Neural progenitor cell (in vitro differentiated cells): ENCODE data around the gene SMARCA1. TPM values are rescaled to one million over a fixed set of nuclear protein-coding genes. Genes with fewer than 3 reads are reported as not detected.

Experiments used
- DNase-seq: peaks from one replicate; pipeline ENCODE4 v3.0.0-alpha.2; 2016; ENCODE audit warnings: low spot score
- H2AFZ ChIP-seq: fragments of 200-600 bp; sonication (generic); replicated peaks from 2 replicates; pipeline ENCODE4 v1.6.1; 2016; ENCODE audit warnings: antibody characterized with exemption
- H3F3A ChIP-seq: fragments of 200-600 bp; sonication (generic); 2 replicates; pipeline ENCODE4 v1.6.1; 2016; ENCODE audit warnings: antibody characterized with exemption, low read depth
- H3K27ac ChIP-seq: fragments of 200-600 bp; sonication (generic); 2 replicates; pipeline ENCODE4 v1.5.1; 2016; ENCODE audit warnings: mild to moderate bottlenecking
- H3K27me3 ChIP-seq: fragments of 200-600 bp; sonication (generic); 2 replicates; pipeline ENCODE4 v1.6.1; 2016; ENCODE audit warnings: mild to moderate bottlenecking, moderate library complexity
- H3K36me3 ChIP-seq: fragments of 200-600 bp; sonication (generic); 2 replicates; pipeline ENCODE4 v1.5.1; 2016
- H3K4me1 ChIP-seq: fragments of 200-600 bp; sonication (generic); 2 replicates; pipeline ENCODE4 v1.6.1; 2016; ENCODE audit warnings: mixed run types
- H3K4me2 ChIP-seq: fragments of 200-600 bp; sonication (generic); 2 replicates; pipeline ENCODE4 v1.6.1; 2016
- H3K4me3 ChIP-seq: fragments of 200-600 bp; sonication (generic); 2 replicates; pipeline ENCODE4 v1.5.1; 2016
- H3K79me2 ChIP-seq: fragments of 200-600 bp; sonication (generic); 2 replicates; pipeline ENCODE4 v1.6.1; 2016; ENCODE audit warnings: low read depth
- H3K9ac ChIP-seq: fragments of 200-600 bp; sonication (generic); 2 replicates; pipeline ENCODE4 v1.6.1; 2016
- H3K9me3 ChIP-seq: fragments of 200-600 bp; sonication (generic); 2 replicates; pipeline ENCODE4 v1.5.1; 2016; ENCODE audit warnings: low read depth
- H4K20me1 ChIP-seq: fragments of 200-600 bp; sonication (generic); 2 replicates; pipeline ENCODE4 v1.6.1; 2016; ENCODE audit warnings: low read depth
- H3K27ac Mint-ChIP-seq: 3 replicates; pipeline ENCODE4 v1.8.0; 2021; ENCODE audit warnings: mixed read lengths
- H3K27me3 Mint-ChIP-seq: 2 replicates; pipeline ENCODE4 v1.8.0; 2022; ENCODE audit warnings: low read depth, mild to moderate bottlenecking, inconsistent platforms, moderate library complexity, mixed read lengths; ENCODE audit not compliant: insufficient read depth
- H3K36me3 Mint-ChIP-seq: 3 replicates; pipeline ENCODE4 v1.8.0; 2021; ENCODE audit warnings: mixed read lengths
- H3K4me1 Mint-ChIP-seq: 3 replicates; pipeline ENCODE4 v1.8.0; 2021; ENCODE audit warnings: mixed read lengths
- H3K4me3 Mint-ChIP-seq: 3 replicates; pipeline ENCODE4 v1.8.0; 2021; ENCODE audit warnings: mild to moderate bottlenecking, moderate library complexity, mixed read lengths
- H3K9me3 Mint-ChIP-seq: 3 replicates; pipeline ENCODE4 v1.8.0; 2020; ENCODE audit warnings: mixed read lengths
- EZH2 ChIP-seq: fragments of 200-600 bp; sonication (generic); IDR thresholded peaks from 2 replicates; pipeline ENCODE4 v1.6.1; 2017; ENCODE audit warnings: antibody characterized with exemption, mild to moderate bottlenecking, moderate library complexity
- EZH2phosphoT487 ChIP-seq: fragments of 200-600 bp; sonication (generic); IDR thresholded peaks from 2 replicates; pipeline ENCODE4 v1.6.1; 2017; ENCODE audit warnings: antibody characterized with exemption
- total RNA-seq: library from RNA; depleted of rRNA; stranded (reverse); fragments of >200 nt; gene quantifications from 2 replicates; pipeline ENCODE4 v1.2.3, GENCODE V29; 2015; ENCODE audit warnings: low replicate concordance
- TF ChIP-seq, protein P1 (sequence below): fragments of 200-600 bp; sonication (generic); IDR thresholded peaks from 2 replicates; pipeline ENCODE4 v1.5.1; 2017; ENCODE audit warnings: antibody characterized with exemption, mild to moderate bottlenecking

Gene SMARCA1
- total RNA-seq, 1 donor from 2014 or later: 149 TPM

DNA sequence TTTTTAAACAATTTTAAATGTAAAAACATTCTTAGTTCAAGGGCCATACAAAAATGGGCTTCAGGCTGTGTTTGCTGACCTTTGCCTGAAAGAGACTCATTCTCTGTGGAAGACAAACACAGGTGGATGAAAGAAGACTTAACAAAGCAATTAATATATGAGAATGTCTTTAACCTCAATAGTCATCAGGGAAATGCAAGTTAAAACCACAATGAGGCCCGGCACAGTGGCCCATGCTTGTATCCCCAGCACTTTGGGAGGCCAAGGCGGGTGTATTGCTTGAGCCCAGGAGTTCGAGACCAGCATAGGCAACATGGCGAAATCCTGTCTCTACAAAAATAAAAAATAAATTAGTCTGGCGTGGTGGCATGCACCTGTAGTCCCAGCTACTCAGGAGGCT lies 7.1 kb upstream of the SMARCA1 start:
- H3K9ac ChIP-seq: no peak overlapping the region
- Mint-ChIP-seq H3K4me3 (no peak overlapping the region), H3K27ac (no peak overlapping the region)

DNA sequence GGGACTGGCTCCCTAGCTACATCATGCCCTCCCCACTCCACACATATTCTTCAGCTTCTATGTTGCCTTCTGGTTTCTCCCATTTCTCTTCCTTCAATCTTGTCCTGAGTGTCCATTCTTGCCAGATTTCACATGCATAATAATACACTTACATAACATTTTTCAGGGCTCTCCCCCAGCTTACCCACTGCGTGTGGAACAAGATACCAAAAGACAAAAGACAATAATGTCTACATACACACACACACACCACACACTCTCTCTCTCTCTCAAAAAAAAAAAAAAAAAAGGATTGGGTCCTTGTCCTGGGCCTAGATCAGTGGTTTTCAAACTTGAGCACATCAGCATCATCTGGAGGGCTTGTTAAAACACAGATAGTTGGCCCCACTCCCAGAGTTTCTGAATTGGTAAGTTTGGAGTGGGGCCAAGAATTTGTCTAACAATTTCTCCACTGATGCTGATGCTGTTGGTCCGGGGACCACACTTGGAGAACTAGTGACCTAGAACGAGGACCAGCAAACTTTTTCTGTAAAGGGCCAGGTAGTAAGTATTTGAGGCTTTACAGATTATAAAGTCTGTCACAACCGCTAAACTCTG lies 6.5 kb upstream of the SMARCA1 start:
- H3K4me3 ChIP-seq: no peak overlapping the region
- no peak overlapping the region for H3K9ac ChIP-seq
- no peaks in the 10 kb centered on the region for H3K9me3 ChIP-seq
- no peak for DNase-seq
- H3K9me3 Mint-ChIP-seq: no peaks in the 10 kb centered on the region
- no peaks in the 10 kb centered on the region for H3K4me1 Mint-ChIP-seq
- no peaks in the 10 kb centered on the region for H3K4me1 ChIP-seq
- no peak overlapping the region for H3K4me2 ChIP-seq
- no peaks in the 10 kb centered on the region for H4K20me1 ChIP-seq
- no peak overlapping the region for H3K4me3 Mint-ChIP-seq
- no peak for TF ChIP-seq EZH2phosphoT487
- no peak for TF ChIP-seq EZH2
- TF ChIP-seq, protein P1, sequence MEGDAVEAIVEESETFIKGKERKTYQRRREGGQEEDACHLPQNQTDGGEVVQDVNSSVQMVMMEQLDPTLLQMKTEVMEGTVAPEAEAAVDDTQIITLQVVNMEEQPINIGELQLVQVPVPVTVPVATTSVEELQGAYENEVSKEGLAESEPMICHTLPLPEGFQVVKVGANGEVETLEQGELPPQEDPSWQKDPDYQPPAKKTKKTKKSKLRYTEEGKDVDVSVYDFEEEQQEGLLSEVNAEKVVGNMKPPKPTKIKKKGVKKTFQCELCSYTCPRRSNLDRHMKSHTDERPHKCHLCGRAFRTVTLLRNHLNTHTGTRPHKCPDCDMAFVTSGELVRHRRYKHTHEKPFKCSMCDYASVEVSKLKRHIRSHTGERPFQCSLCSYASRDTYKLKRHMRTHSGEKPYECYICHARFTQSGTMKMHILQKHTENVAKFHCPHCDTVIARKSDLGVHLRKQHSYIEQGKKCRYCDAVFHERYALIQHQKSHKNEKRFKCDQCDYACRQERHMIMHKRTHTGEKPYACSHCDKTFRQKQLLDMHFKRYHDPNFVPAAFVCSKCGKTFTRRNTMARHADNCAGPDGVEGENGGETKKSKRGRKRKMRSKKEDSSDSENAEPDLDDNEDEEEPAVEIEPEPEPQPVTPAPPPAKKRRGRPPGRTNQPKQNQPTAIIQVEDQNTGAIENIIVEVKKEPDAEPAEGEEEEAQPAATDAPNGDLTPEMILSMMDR: no peak
- H3K79me2 ChIP-seq: no peaks in the 10 kb centered on the region
- H3F3A ChIP-seq: no peaks in the 10 kb centered on the region
- no peaks in the 10 kb centered on the region for H3K36me3 Mint-ChIP-seq
- H3K27ac Mint-ChIP-seq: no peak overlapping the region
- peaks cover 3% of the 10 kb centered on the region for H3K27me3 Mint-ChIP-seq
- no peak overlapping the region for H2AFZ ChIP-seq
- no peaks in the 10 kb centered on the region for H3K36me3 ChIP-seq
- H3K27ac ChIP-seq: no peak overlapping the region
- H3K27me3 ChIP-seq: no peaks in the 10 kb centered on the region

More for the DNA sequence above, 7.1 kb upstream of the SMARCA1 start:
- Histone ChIP-seq H3K27ac (no peak overlapping the region), H2AFZ (no peak overlapping the region), H3F3A (no peaks in the 10 kb centered on the region), H3K4me3 (no peak overlapping the region), H3K79me2 (no peaks in the 10 kb centered on the region), H3K4me2 (no peak overlapping the region), H3K27me3 (no peaks in the 10 kb centered on the region), H3K4me1 (no peaks in the 10 kb centered on the region), H4K20me1 (no peaks in the 10 kb centered on the region), H3K9me3 (no peaks in the 10 kb centered on the region), H3K36me3 (no peaks in the 10 kb centered on the region)
- TF ChIP-seq EZH2phosphoT487 (no peak), EZH2 (no peak)
- TF ChIP-seq, protein P1: no peak
- no peak for DNase-seq
- Mint-ChIP-seq H3K36me3 (no peaks in the 10 kb centered on the region), H3K4me1 (no peaks in the 10 kb centered on the region), H3K9me3 (no peaks in the 10 kb centered on the region), H3K27me3 (peaks cover 4% of the 10 kb centered on the region)

DNA sequence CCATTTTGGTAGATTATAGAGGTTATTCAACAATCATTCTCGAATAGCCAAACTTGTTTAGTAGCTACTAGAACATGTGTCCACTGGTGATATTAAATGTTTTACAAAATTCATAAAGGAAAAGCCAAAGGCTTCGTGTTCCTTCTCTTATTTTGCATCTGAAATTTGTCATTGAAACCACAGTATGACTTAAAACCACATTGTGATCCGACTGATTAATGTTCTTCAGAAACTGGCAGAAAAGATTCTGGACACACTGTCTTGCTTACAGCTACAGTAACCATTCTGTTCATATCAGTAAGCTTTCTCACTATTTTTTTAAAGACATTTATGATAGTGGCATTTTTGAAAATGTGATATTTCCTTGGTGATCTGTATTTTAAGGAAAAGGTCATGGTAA lies 2.6 kb upstream of the SMARCA1 start:
- H3K4me3 Mint-ChIP-seq: no peak overlapping the region
- H3K4me1 Mint-ChIP-seq: peaks cover 4% of the 10 kb centered on the region
- Histone ChIP-seq H3K79me2 (peaks cover 13% of the 10 kb centered on the region), H3K9me3 (peaks cover 6% of the 10 kb centered on the region), H3K4me1 (no peaks in the 10 kb centered on the region), H3K36me3 (no peaks in the 10 kb centered on the region), H3K9ac (no peak overlapping the region), H3K4me3 (no peak overlapping the region), H3K4me2 (no peak overlapping the region), H3K27ac (no peak overlapping the region), H4K20me1 (no peaks in the 10 kb centered on the region), H3K27me3 (no peaks in the 10 kb centered on the region), H3F3A (peaks cover 13% of the 10 kb centered on the region), H2AFZ (no peak overlapping the region)
- DNase-seq: no peak
- peaks cover 5% of the 10 kb centered on the region for H3K27me3 Mint-ChIP-seq
- TF ChIP-seq EZH2: no peak
- TF ChIP-seq EZH2phosphoT487: no peak
- TF ChIP-seq, protein P1: no peak
- H3K36me3 Mint-ChIP-seq: no peaks in the 10 kb centered on the region
- H3K9me3 Mint-ChIP-seq: no peaks in the 10 kb centered on the region
- no peak overlapping the region for H3K27ac Mint-ChIP-seq
